TTC549 (cell line): Measurements from ENCODE around the gene GSTA1.
"Not testable (repeated sequence)": the region's sequence is repeated elsewhere in the genome, so short reads cannot be mapped to it uniquely, and the experiment has no call there.

Experiments used
- FAIRE-seq: peaks from 2 replicates; lab custom pipeline; 2012; peaks lifted over from hg19 to GRCh38; lab: Jason Lieb, UNC

The GSTA1 gene

GRCh38 chr6:52757651-52758338 is 45.8 kb downstream of the GSTA1 start:
- FAIRE-seq = not testable (repeated sequence)

GRCh38 chr6:52754443-52754842 is 49.2 kb downstream of the GSTA1 start:
- no peak for FAIRE-seq

GRCh38 chr6:52753137-52753536 is 50.5 kb downstream of the GSTA1 start:
- FAIRE-seq = not testable (repeated sequence)

- no peak for FAIRE-seq
These were observed 51.3 kb downstream of the GSTA1 start for GRCh38 chr6:52752310-52752709.

- FAIRE-seq = no peak
These were observed 54.0 kb downstream of the GSTA1 start for GRCh38 chr6:52749556-52750152.

- FAIRE-seq = not testable (repeated sequence)
These were observed 56.3 kb downstream of the GSTA1 start for GRCh38 chr6:52747301-52747700.

- no peak for FAIRE-seq
These were observed 57.4 kb downstream of the GSTA1 start for GRCh38 chr6:52746213-52746612.

- FAIRE-seq = no peak
These were observed 57.8 kb downstream of the GSTA1 start for GRCh38 chr6:52745764-52746201.

GRCh38 chr6:52741872-52742271 is 61.7 kb downstream of the GSTA1 start:
- FAIRE-seq = no peak
